Skeletal muscle satellite cell (primary cell): ENCODE data around the gene COMMD10.

ENCODE experiments used
- H3K27me3 ChIP-seq: 2 replicates; pipeline ENCODE4 v1.7.0; 2013; ENCODE audit warnings: low read length; ENCODE audit not compliant: control insufficient read depth, insufficient read depth
- H3K36me3 ChIP-seq: 2 replicates; pipeline ENCODE4 v1.7.0; 2013; ENCODE audit warnings: mild to moderate bottlenecking, control low read depth, low read length; ENCODE audit not compliant: insufficient read depth
- H3K4me1 ChIP-seq: 2 replicates; pipeline ENCODE4 v1.7.0; 2013; ENCODE audit warnings: low read length; ENCODE audit not compliant: control insufficient read depth, insufficient read depth
- H3K4me2 ChIP-seq: 2 replicates; pipeline ENCODE4 v1.7.0; 2013; ENCODE audit warnings: mild to moderate bottlenecking, low read length
- H3K4me3 ChIP-seq: 2 replicates; pipeline ENCODE4 v1.7.0; 2013; ENCODE audit warnings: low read length
- H3K9ac ChIP-seq: 2 replicates; pipeline ENCODE4 v1.7.0; 2013; ENCODE audit warnings: mild to moderate bottlenecking, low read depth, low read length, moderate library complexity
- H3K9me3 ChIP-seq: replicated peaks from 2 replicates; pipeline ENCODE4 v1.7.0; 2013; ENCODE audit warnings: mild to moderate bottlenecking, control low read depth, low read length

Gene COMMD10

DNA sequence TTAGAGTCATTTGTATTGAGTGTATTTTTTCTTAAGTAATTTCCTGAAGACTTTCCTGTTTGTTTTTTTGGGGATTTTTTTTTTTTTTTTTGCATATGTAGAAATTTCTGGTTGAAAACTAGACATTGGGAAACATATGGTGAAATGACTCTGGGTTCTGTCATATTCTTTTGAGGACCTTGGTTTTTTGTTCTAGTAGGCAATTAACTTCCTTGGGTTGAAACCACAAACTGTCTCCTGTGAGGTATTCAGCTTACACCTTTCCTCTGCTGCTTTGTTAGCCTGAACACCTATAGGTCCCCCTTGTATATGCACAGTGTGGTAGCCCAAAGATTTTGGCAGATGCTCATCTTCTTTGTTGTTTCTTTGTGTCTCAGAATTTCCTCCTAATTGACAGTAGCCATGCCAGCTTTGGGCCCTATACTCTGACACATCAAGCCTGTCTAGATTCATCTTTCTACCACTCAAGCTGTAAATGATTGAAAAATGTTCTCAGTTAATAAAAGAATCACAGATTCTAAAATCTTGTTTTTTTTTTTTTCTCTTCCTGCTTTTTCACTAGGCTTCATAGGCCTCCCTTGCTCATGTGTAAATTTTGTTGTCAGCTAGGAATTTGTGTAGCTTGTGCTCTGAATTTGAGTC is 140.6 kb downstream of the COMMD10 start:
- no peaks in the 10 kb centered on the region for H3K9me3 ChIP-seq
- H3K4me3 ChIP-seq, result no peak overlapping the region
- H3K4me1 ChIP-seq, result no peaks in the 10 kb centered on the region
- no peak overlapping the region for H3K4me2 ChIP-seq
- no peak overlapping the region for H3K9ac ChIP-seq
- H3K36me3 ChIP-seq, result no peaks in the 10 kb centered on the region
- H3K27me3 ChIP-seq, result no peaks in the 10 kb centered on the region

- H3K27me3 ChIP-seq, result no peaks in the 10 kb centered on the region
- H3K9me3 ChIP-seq, result no peaks in the 10 kb centered on the region
- no peak overlapping the region for H3K4me3 ChIP-seq
- H3K9ac ChIP-seq, result no peak overlapping the region
- H3K4me2 ChIP-seq, result no peak overlapping the region
- no peaks in the 10 kb centered on the region for H3K4me1 ChIP-seq
- H3K36me3 ChIP-seq, result no peaks in the 10 kb centered on the region
Measured at GRCh38 chr5:116229131-116229689, 144.4 kb downstream of the COMMD10 start.

DNA sequence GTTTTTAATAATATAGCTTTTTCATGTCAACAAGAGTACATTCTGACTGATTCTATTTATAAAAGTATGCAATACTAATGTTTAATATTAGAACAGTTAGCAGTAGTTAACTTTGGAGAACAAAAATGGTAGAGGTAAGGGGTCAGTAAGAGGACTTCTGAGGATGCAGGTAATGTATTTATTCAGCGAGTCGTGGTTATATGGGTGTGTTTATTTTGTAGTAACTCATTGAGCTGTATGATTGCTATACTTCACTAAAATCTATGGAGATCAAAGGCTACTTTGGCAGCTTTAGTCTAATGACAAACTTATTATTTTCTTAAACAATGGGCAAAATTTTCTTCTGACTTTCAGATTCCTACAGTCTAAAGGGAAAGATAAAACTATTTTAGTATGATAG is 146.5 kb downstream of the COMMD10 start:
- no peaks in the 10 kb centered on the region for H3K36me3 ChIP-seq
- no peaks in the 10 kb centered on the region for H3K4me1 ChIP-seq
- H3K4me2 ChIP-seq, result no peak overlapping the region
- H3K9me3 ChIP-seq, result no peaks in the 10 kb centered on the region
- no peaks in the 10 kb centered on the region for H3K27me3 ChIP-seq
- H3K9ac ChIP-seq, result no peak overlapping the region
- H3K4me3 ChIP-seq, result no peak overlapping the region

DNA sequence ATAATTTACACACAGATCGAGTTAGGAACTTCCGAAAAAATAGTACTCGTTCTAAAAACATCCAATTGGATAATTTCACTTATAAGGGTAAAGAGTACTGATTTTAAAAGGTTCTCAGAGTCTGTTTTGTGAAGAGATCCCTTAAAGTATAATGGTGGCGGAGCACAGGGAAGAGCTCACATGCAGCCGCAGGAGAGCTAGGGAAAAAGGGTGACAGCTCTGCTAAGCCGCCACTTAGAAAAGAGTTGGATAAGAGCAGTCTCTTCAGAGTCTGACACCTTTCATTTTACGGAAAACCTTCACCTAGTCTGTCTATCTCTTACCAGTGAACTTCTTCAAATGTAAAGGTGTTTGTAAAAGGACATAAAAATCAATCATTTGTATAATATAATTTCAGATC is 149.9 kb downstream of the COMMD10 start:
- Histone ChIP-seq H3K4me3 (no peak overlapping the region), H3K9ac (no peak overlapping the region), H3K9me3 (no peaks in the 10 kb centered on the region), H3K36me3 (no peaks in the 10 kb centered on the region), H3K27me3 (no peaks in the 10 kb centered on the region), H3K4me2 (no peak overlapping the region), H3K4me1 (no peaks in the 10 kb centered on the region)

- no peak overlapping the region for H3K4me3 ChIP-seq
- no peaks in the 10 kb centered on the region for H3K36me3 ChIP-seq
- H3K9me3 ChIP-seq, result no peaks in the 10 kb centered on the region
- H3K4me1 ChIP-seq, result no peaks in the 10 kb centered on the region
- no peaks in the 10 kb centered on the region for H3K27me3 ChIP-seq
- H3K4me2 ChIP-seq, result no peak overlapping the region
- no peak overlapping the region for H3K9ac ChIP-seq
Measured at GRCh38 chr5:116237917-116238500, 153.2 kb downstream of the COMMD10 start.

- no peaks in the 10 kb centered on the region for H3K27me3 ChIP-seq
- no peaks in the 10 kb centered on the region for H3K9me3 ChIP-seq
- H3K36me3 ChIP-seq, result no peaks in the 10 kb centered on the region
- no peak overlapping the region for H3K4me3 ChIP-seq
- H3K4me2 ChIP-seq, result no peak overlapping the region
- H3K4me1 ChIP-seq, result no peaks in the 10 kb centered on the region
- H3K9ac ChIP-seq, result no peak overlapping the region
Measured at GRCh38 chr5:116242343-116242742, 157.5 kb downstream of the COMMD10 start.

DNA sequence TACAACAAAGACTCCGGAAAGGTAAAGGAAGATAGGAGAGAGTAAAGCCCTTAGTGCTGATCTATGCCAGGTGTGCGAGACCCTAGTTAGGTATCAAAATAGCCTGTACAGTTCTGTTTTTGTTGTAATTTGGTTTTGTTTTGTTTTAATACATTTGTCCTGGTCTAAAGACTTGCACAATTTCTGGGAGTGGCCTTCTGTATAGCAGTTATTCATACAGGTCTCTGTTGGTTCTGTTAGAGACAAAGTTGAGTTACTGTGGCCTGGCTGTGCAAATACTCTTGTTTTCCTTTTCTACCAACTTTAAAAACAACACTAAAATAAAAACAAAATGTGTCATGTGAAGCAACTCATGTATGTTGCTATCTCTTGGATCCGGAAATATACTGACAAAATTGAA is 163.6 kb downstream of the COMMD10 start:
- no peak overlapping the region for H3K9ac ChIP-seq
- no peak overlapping the region for H3K4me3 ChIP-seq
- H3K4me2 ChIP-seq, result no peak overlapping the region
- H3K9me3 ChIP-seq, result no peaks in the 10 kb centered on the region
- no peaks in the 10 kb centered on the region for H3K27me3 ChIP-seq
- H3K36me3 ChIP-seq, result no peaks in the 10 kb centered on the region
- H3K4me1 ChIP-seq, result no peaks in the 10 kb centered on the region

DNA sequence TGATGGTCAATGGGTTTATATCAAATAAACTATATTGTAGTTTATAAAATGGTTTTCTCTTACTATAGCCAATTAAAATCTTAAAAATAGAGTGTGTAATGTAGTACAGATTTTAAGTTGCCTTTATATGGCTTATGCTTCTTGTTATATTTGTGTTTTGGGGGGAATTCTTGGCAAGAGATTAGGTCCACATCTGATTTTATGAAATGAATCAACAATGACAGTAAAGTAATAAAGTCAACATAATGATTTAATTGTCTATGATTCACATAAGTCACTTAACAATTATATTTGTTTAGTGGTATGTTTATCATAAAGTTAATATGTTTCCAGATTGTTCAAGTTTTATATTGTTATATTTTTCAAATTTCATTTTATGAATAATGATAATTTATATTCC is 164.8 kb downstream of the COMMD10 start:
- Histone ChIP-seq H3K4me1 (no peaks in the 10 kb centered on the region), H3K9ac (no peak overlapping the region), H3K27me3 (no peaks in the 10 kb centered on the region), H3K4me2 (no peak overlapping the region), H3K4me3 (no peak overlapping the region), H3K9me3 (no peaks in the 10 kb centered on the region), H3K36me3 (no peaks in the 10 kb centered on the region)

DNA sequence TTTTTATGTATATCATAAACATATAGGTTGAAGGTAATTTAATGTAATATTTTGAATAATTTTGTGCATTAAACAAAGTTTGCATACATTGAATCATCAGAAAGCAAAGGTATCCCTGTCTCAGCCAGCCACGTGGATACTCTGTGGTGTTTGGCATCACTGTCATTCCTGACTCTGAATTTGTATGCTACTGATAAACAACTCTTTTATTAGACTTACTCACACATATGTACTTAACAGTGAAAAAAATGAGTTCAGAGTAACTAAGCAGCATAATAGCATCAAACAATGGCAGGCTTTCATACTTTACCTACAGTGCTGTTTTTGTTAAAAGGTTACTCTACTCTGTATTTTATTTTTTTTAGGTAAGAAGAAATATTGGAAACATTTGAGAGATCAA is 171.9 kb downstream of the COMMD10 start:
- Histone ChIP-seq H3K27me3 (no peaks in the 10 kb centered on the region), H3K36me3 (no peaks in the 10 kb centered on the region), H3K9me3 (no peaks in the 10 kb centered on the region), H3K4me1 (no peaks in the 10 kb centered on the region), H3K4me3 (no peak overlapping the region), H3K4me2 (no peak overlapping the region), H3K9ac (no peak overlapping the region)

GRCh38 chr5:116265471-116265870 is 180.6 kb downstream of the COMMD10 start:
- Histone ChIP-seq H3K4me1 (no peaks in the 10 kb centered on the region), H3K27me3 (no peaks in the 10 kb centered on the region), H3K9me3 (no peaks in the 10 kb centered on the region), H3K4me3 (no peak overlapping the region), H3K36me3 (no peaks in the 10 kb centered on the region), H3K4me2 (no peak overlapping the region), H3K9ac (no peak overlapping the region)

DNA sequence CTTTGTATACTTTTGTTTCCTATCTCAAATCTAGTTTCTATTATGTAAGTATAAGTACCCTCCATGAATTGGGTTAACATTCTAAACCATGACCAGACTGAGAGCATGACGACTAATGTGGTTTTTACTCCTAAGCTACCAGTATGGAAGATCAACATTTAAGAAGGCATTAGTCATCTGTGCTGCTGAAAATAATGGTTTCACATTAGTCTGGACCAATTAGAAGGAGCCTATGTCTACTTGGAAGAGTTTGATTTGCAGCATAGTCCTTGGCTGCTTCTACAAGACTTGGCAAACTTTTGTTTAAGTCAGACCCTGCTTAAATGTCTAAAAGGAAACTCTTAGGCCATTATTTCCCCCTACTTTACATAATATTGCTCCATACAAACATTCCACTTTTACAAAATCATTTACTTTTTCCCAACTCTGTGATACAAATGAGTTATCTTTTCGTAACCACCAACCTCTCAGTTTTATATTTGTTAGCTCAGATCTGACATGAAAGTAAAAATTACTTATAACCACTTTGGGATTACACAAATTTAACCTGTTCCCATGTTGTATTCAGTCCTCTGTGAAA is 186.7 kb downstream of the COMMD10 start:
- no peaks in the 10 kb centered on the region for H3K9me3 ChIP-seq
- H3K4me1 ChIP-seq, result no peaks in the 10 kb centered on the region
- no peak overlapping the region for H3K9ac ChIP-seq
- no peak overlapping the region for H3K4me2 ChIP-seq
- H3K36me3 ChIP-seq, result no peaks in the 10 kb centered on the region
- no peak overlapping the region for H3K4me3 ChIP-seq
- no peaks in the 10 kb centered on the region for H3K27me3 ChIP-seq
